HG02885 (cell line): ENCODE data around the gene METAP1.
"Not testable (repeated sequence)": the region's sequence is repeated elsewhere in the genome, so short reads cannot be mapped to it uniquely, and the experiment has no call there.

ENCODE experiments used
- ATAC-seq: cut with Tn5 transposase; IDR thresholded peaks from one replicate; pipeline ENCODE4 v1.9.1; 2021; ENCODE audit warnings: mild to moderate bottlenecking; ENCODE audit not compliant: unreplicated experiment, poor library complexity

The METAP1 gene

DNA sequence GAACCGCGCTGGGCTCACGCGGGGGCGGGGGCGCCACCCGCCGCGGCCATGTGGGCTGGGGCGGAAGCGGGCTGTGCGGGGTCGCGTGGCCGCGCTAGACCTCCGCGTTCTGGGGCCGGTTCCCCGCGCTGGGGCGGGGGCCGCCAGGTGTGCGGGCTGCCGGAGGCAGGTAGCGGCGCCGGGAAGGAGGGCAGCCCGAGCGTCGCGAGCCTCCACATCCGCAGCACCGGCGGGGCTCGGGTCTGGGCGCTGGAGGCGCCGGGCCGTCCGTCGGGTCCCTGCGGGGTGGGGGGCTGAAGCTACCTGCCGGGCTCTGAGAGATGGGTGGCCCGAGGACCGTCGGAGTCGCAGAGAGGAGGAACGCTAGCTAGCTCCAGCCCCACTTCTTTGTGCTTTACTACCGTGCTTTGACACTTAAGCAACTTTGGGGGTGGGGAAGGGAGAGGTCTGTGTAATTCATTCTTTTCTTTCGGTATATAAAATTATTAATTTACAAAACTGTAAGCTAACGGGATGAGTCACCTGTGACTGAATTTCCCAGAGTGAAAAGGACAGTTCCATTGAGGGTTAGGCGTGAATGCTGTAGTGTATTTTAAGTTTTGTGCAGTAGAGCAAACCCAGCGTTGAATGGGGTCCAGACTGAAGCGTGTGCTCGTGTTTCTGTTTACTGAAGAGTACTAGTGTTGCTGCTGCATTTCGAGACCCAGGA lies 689 bp downstream of the METAP1 start:
- peak; percentile 22 for ATAC-seq

DNA sequence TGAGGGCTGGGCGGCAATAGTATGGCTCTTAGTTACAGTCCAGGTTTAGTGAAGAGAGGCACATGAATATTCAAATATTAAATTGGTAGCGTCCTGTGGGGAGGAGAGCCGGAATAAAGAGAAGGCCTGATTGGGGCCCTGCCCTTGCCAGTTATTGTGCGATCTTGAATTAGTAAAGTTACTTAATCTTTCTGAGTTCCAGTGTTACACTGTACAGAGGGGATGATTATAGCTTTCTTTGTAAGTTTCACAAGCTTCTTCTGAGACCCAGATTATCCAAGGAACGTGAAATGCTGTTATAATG lies 1.2 kb downstream of the METAP1 start:
- no peak for ATAC-seq

DNA sequence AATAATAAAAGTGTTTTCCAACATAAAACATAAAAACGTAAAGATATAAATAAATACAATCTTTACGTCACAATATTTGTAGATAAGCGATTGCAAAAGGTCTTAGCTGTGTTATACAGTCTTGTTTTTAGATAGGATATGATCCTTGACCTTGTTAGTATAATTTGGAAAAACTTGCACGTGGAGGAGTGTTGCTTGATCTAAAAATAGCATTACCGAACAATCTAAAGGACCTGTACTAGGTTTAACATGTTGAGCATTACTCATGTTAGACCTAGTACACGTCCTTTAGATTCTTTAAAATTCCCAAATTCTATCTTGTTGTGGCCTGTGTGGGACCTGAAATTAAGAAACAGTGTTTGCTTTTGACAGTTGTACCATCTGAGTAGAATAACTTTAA lies 1.6 kb downstream of the METAP1 start:
- no peak for ATAC-seq

DNA sequence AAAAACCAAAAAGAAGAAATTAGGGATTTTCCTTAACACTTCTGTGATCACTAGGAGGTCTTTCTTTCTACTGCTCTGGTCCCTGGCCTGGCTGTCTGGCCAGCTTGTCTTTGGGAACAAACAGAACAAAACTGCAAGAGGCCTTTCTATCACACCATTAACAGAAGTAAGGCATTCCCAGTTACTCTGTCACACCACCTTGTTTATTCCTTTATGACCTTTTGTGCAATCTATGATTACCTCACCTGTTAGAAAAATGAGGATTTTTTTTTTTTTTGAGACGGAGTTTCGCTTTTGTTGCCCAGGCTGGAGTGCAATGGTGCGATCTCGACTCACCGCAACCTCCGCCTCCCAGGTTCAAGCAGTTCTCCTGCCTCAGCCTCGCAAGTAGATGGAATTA lies 3.0 kb downstream of the METAP1 start:
- no peak for ATAC-seq

DNA sequence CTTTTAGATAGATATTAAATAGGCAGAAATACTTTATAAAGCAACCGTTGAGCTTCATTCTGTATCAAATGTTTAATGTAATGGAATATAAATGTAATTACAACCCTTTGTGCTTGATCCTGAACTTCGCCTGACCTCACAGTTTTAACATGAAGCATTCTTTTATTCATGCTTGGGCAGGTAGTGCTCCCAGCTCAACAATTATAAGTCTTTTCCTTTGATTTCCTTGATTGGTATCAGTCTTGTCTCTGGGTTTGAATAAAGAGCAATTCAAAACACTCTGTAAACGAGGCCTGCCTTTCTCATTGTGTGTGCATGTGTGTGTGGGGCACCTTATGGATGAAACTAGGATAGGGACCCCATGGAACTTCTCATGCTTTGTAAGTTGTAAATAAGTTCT lies 6.8 kb downstream of the METAP1 start:
- ATAC-seq: no peak

DNA sequence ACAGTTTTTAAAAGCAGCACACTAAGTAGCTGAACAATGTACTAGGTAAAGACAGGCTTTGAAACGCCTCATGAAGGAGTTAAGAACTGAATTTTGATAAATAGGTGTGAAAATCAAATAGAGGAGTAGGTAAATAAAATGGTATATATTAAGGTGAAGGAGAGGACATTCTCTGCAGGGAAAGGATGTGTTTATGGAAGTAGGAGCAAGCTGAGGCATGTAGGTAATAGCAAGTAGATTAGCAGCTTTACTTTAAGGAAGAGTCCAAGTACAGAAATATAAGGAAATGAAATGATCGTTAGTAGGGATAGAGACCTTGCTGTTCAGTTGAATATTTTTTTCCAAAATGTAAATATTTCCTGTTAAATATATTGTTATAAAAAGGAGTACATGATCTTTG lies 12.5 kb downstream of the METAP1 start:
- no peak for ATAC-seq

DNA sequence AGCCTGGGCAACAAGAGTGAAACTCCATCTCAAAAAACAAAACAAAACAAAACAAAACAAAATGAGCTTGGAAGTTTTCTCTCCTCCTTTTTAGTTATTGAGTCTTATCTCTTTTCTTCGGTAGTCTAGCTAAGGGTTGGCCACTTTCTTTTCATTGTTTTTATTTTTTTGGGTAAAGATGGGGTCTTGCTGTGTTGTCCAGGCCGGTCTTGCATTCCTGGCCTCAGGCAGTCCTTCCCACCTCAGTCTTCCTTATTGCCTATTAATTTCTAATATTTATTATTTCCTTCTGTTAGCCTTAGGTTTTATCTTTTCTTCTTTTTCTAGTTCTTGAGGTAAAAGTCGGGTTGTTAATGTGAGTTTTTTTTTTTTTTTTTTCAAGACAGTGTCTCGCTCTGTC lies 16.4 kb downstream of the METAP1 start:
- ATAC-seq: no peak

DNA sequence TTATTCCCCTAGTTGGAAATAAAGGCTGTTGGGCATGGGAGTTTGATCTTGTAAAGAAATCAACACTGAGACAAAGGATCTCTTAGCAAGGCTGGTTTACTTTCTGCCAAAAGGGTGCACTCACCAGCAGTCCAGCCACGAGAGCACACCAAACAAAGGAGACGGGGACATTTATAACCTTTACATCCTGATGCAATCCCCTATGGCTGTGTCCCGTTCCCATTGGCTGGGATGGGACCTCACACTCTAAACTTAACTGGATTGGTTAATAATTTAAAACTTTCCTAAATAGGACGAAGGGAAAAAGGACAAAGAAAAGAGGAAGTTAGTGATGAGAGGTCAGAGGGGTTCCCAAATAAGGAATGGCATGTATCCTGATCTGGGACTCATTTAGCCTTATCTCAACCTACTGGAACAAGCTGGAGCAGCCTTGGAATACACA lies 17.9 kb downstream of the METAP1 start:
- no peak for ATAC-seq

DNA sequence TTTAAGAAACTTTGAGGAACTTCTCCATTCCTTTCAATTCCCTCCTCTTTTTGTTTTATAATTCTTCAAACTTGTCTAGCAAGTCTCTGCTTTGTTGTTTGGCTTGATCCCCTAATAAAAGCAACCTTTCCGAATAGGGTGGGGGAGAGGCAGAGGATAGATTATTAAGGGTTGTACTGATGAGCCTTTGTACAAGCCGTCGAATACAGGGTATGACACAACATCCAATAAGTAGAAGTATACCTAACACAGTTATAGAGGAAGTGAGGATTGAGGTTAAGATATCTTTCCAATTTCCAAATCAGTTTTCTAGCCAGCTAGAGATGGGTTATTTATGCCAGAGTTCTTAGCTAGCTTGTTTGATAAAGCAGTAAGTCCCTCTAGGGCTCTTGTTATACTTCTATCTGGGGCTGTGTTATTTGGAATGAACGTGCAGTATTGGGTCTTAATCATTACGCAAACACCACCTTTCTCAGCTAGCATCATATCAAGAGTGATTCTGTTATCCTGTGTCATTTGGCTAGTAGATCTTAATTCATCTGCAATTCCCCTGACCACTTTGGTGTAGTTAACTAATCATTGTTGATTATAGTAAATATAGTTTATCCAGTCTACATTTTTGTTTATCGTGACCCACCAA lies 18.5 kb downstream of the METAP1 start:
- ATAC-seq: no peak

DNA sequence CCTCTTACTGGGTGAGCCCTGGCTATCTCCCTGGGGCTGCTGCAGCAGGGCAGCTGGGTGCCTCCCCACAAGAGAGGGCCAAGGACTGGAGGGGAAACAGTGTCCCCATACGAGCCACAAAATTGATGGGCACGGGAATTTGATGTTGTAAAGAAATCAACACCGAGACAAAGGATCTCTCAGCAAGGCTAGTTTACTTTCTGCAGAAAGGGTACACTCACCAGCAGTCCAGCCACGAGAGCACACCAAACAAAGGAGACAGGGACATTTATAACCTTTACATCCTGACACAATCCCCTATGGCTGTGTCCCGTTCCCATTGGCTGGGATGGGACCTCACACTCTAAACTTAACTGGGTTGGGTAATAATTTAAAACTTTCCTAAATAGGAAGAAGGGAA lies 25.9 kb downstream of the METAP1 start:
- ATAC-seq: no peak

DNA sequence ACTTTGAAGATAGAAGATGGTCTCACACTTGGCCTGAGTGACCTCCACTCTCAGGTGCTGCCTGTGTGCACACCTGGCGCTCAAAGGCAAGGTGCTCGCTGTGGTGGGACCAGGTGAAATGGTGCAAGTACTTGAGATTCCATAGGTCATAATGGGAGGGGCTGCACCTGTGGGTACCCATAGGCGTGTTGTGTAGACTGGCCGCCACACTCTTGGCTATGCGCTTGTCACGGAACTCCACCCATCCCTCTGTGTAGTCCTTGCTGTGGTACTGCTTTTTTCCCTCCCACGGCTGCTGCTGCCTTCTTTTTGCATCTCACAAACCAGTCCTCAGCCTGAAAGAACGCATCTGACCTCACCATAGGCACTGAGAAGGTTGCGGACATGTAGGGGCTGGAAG lies 27.0 kb downstream of the METAP1 start:
- no peak for ATAC-seq

DNA sequence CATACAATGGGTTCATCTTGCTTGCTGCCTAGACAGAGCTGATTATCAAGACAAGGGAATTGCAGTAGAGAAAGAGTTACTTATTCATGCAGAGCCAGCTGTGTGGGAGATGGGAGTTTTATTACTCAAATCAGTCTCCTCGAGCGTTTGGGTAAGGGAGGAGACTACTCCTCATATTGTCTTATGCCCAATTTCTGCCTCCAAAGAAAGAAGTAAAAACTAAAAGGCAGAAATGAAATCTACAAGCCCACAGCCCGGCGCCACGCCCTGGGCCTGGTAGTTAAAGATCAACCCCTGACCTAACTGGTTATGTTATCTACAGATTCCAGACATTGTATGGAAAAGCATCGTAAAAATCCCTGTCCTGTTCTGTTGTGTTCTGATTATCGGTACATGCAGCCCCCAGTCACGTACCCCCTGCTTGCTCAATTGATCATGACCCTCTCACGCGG lies 28.3 kb downstream of the METAP1 start:
- not testable (repeated sequence) for ATAC-seq

DNA sequence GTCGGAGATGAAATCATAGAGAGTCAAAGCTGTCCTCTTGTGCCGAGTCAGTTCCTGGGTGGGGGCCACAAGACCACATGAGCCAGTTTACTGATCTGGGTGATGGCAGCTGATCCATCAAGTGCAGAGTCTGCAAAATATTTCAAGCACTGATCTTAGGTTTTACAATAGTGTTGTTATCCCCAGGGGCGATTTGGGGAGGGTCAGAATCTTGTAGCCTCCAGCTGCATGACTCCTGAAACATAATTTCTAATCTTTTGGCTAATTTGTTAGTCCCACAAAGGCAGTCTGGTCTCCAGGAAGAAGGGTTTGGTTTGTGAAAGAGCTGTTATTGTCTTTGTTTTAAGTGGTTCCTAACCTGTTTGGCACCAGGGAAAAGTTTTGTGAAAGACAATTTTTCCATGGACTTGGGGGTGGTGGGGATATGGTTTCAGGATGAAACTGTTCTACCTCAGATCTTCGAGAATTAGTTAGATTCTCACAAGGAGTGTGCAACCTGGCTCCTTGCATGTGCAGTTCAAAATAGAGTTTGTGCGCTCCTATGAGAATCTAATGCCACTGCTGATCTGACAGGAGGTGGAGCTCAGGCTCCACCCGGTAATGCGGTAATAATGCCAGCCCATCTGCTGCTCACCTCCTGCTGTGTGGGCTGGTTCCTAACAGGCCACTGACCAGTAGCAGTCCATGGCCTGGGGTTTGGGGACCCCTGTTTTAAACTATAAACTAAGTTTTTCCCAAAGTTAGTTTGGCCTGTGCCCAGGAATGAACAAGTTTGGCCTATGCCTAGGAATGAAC lies 29.2 kb downstream of the METAP1 start:
- no peak for ATAC-seq

DNA sequence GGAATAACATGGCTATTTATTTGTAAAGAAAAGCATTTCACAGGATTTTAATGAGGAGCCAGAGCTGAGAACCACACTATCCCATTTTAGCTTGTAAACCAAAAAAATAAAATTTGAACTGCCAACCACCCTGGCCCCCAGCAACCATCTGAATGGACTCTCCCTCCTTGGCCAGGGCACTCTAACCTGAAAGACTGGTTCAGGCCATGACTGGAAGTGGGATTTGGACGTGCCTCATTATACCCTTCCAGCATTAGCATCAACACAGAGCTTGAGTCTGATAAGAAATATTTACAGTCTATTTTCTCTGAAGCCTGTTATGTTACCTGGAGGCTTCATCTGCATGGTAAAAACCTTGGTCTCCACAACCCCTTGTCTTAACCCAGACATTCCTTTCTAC lies 30.0 kb downstream of the METAP1 start:
- ATAC-seq: no peak

DNA sequence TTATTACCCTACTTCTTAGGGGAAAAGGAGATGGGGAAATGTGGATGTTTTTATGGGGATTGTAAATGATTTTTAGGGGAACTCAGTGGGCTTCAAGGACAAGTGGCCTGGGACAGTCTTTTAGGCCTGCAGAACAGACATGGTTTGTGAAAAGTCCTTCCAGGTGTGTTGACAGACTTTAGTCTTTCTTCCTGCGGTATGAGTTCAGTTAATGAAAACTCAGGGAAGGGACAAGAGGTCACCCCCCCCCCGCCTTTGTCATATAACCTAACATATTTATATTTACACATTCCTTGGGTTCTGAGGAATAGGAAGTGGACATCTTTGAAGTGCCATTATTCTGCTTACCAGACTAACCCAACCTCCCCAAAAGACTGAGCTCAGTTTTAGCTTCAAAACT lies 31.8 kb downstream of the METAP1 start:
- no peak for ATAC-seq

DNA sequence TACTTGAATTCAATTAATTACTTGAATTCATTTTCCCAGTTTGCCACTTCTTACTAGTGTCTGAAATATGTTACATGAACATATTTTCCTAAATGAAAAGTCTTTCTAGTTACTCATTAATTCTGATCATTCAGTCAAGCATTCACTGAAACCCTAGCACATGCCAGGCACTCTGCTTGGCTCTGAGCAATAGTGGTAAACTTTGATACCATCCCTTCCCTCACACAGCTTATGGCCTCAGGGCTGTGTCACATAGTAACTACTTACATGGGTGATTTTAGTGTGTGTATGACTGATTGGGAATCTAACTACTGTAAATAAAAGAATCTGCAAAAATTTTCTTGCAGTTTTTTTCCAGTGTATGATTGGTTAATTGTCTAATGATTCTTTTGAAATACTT lies 32.7 kb downstream of the METAP1 start:
- peak; percentile 39 for ATAC-seq

DNA sequence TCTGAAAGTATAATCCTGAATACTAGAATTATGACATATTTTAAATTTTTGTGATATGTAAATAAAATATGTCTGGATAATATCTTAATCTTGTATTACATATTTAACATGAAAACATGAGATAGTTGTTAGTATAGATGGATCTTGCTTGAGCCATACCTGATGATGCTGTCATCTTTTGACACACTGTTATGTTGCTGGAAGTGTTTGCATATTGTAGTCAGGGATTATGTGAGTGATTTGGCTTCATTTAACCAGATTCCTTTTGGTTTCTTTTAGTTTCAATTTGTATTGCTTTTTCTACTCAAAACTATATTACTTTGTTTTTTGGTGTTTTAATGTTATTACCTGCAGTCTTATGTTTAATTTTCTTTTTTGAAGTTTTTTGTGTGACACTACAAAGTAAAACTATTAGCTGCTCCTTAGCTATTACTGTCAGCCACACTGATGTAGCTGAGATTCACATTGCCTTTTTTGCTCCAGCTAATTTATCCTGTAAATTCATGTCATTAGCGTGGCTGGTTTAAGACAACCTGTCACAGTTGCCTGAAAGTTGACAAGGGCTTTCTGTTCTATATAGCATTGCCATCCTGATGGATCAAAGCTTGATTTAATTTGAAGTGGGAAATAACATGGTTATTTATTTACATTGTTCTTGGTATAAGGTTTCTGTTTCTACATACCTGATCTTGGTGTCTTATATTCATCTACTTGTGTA lies 33.7 kb downstream of the METAP1 start:
- ATAC-seq: peak; percentile 62

DNA sequence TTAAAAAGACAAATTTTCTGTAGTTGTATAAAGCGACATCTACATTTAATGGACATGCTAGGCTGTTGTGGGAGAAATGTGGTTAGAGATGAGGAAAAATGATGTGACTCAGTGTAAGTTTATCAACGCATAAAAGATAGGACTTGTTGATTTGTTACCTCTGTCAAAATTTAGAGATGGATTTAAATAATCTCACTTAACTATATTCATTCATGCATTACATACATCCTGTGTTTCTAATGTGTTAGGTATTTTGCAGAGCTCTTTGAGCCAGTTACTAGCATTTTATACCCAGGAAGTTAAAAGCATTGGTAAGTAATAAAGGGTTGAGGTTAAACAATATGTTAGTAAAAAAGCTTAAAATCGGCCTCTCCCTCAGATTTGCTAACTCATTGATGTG lies 34.3 kb downstream of the METAP1 start:
- ATAC-seq: no peak

DNA sequence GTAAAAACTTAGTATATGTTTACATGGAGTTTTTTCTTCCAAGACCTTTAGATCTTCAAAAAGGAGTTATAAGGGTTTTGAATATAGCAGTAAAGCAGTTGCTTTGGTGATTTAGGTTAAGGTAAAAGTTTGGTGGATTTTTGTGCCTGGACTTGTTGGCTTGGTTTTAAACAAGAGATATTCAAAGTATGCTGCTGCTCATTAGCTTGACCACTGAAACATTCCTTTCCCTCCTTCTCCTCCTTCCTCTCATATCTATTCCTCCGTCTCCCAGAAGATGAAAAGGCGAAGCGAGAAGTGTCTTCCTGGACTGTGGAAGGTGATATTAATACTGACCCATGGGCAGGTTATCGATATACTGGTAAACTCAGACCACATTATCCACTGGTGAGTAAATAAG lies 38.4 kb downstream of the METAP1 start:
- ATAC-seq: no peak

DNA sequence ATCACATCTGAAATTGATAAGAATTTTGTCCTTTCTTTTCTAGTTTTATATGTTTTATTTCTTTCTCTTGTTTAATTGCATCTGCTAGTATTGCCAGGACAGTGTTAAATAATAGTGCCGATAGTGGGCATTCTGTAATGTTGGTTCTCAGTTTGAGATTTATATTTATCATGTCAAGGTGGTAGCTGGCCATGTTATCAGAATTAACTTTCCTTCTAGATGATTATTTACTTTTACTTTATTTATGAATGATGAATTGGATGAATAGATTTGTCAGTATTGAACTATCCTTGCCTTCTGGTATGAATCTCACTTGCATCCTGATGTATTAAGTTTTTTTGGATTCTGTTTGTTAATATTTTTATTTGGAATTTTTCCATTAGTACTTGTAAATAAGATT lies 42.7 kb downstream of the METAP1 start:
- no peak for ATAC-seq

DNA sequence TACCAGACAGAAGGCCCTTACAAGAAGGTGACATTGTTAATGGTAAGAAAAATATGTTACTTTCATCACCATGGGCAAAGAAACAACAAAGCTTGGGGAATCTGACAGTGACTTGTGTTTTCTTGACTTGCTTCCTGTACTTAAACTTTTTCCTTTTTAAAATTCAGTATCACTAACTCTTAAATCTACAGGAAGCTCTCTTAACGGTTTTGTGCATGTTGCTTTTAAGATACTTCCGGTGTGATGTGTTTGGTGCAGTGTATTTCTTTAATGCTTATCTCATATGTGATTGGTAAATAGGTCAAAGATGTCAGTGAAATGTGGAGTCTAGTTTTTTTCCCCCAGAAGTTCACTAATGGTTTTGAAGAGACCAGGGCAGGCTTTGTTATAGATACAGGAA lies 47.8 kb downstream of the METAP1 start:
- no peak for ATAC-seq
